Panc1 (cell line): ENCODE measurements around the gene MON1B. TPM values are rescaled to one million over a fixed set of nuclear protein-coding genes. Genes with fewer than 3 reads are reported as not detected.

Source experiments
- ATAC-seq: fragments of 200-7000 bp; cut with Tn5 transposase; 2 replicates; pipeline ENCODE4 v1.9.1; 2020; ENCODE audit warnings: mild to moderate bottlenecking, moderate library complexity
- BruUV-seq: library from RNA; stranded (reverse); fragments of 400-500 nt; replicated peaks from 2 replicates; lab custom pipeline; 2021; lab: Mats Ljungman, UMichigan
- CTCF ChIA-PET: fragments of 300-600 bp; sonication (Branson Sonifier 250); formaldehyde crosslinking; loops from one replicate; lab custom pipeline; 2022; ENCODE audit warnings: antibody characterized with exemption; lab: Charles Lee
- POLR2A ChIA-PET: fragments of 300-600 bp; sonication (Branson Sonifier 250); formaldehyde crosslinking; loops from one replicate; lab custom pipeline; 2022; ENCODE audit warnings: antibody characterized with exemption; lab: Charles Lee
- DNase-seq: peaks from one replicate; pipeline ENCODE4 v3.0.0-alpha.2; 2010; ENCODE audit warnings: low read depth, low spot score
- H3K27ac ChIP-seq: 2 replicates; pipeline ENCODE4 v1.5.1; 2011; ENCODE audit warnings: mild to moderate bottlenecking, low read length, inconsistent platforms
- H3K27me3 ChIP-seq: fragments of 200-500 bp; sonication (Bioruptor generic); 2 replicates; pipeline ENCODE4 v1.6.0; 2014; ENCODE audit warnings: low read length, inconsistent platforms; ENCODE audit not compliant: control insufficient read depth, insufficient read depth
- H3K36me3 ChIP-seq: fragments of 200-500 bp; sonication (Bioruptor generic); 2 replicates; pipeline ENCODE4 v1.5.1; 2014; ENCODE audit warnings: inconsistent platforms, mild to moderate bottlenecking, low read length, moderate library complexity; ENCODE audit not compliant: control insufficient read depth, insufficient read depth
- H3K4me1 ChIP-seq: 2 replicates; pipeline ENCODE4 v1.5.1; 2011; ENCODE audit warnings: inconsistent platforms, mild to moderate bottlenecking, low read length, moderate library complexity; ENCODE audit not compliant: control insufficient read depth, insufficient read depth
- H3K4me3 ChIP-seq, 2 experiments: 2 replicates each; pipeline ENCODE4 v1.5.1; 2011 to 2012; ENCODE audit warnings: low read depth in 2 of 2, low read length in 2 of 2, mild to moderate bottlenecking in 2 of 2, inconsistent platforms in 1 of 2, moderate library complexity in 1 of 2
- H3K9me3 ChIP-seq: fragments of 200-500 bp; sonication (Bioruptor generic); 2 replicates; pipeline ENCODE4 v1.5.1; 2014; ENCODE audit warnings: low read depth, mild to moderate bottlenecking, inconsistent platforms, low read length, moderate library complexity; ENCODE audit not compliant: control insufficient read depth, insufficient read depth
- POLR2AphosphoS5 ChIP-seq: IDR thresholded peaks from 2 replicates; pipeline ENCODE4 v1.6.1; 2012; ENCODE audit warnings: mild to moderate bottlenecking, low read depth, low read length, moderate library complexity
- SIN3A ChIP-seq: IDR thresholded peaks from 2 replicates; pipeline ENCODE4 v1.6.1; 2012; ENCODE audit warnings: low read depth, mild to moderate bottlenecking, low read length, moderate library complexity, borderline replicate concordance; ENCODE audit not compliant: insufficient read depth
- TCF7L2 ChIP-seq: IDR thresholded peaks from 2 replicates; pipeline ENCODE4 v1.6.1; 2011; ENCODE audit warnings: mild to moderate bottlenecking, low read depth, low read length, inconsistent platforms
- in situ Hi-C: cut with HindIII; loops from 2 replicates; pipeline ENCODE4 v1.10.0; 2016; ENCODE audit warnings: low sequenced_read_pairs, low pct_unique_long_range_greater_than_20kb
- intact Hi-C: fragments of 100-400 bp; cut with micrococcal nuclease; formaldehyde crosslinking; loops from one replicate; pipeline ENCODE4 v1.10.0; 2022; ENCODE audit not compliant: unreplicated experiment
- total RNA-seq: library from RNA; stranded (reverse); gene quantifications from one replicate; pipeline ENCODE4 v1.2.1, GENCODE V29; 2021; ENCODE audit not compliant: unreplicated experiment
- TF ChIP-seq, protein P1 (sequence below): fragments of 450-650 bp; IDR thresholded peaks from 2 replicates; pipeline ENCODE4 v1.5.1; 2017; ENCODE audit warnings: mild to moderate bottlenecking
- TF ChIP-seq, protein P2 (sequence below), 2 experiments: IDR thresholded peaks; 2 replicates each; pipeline ENCODE4 v1.6.1; 2011 to 2012; ENCODE audit warnings: low read depth in 2 of 2, control low read depth in 1 of 2, low read length in 1 of 2, mild to moderate bottlenecking in 1 of 2, moderate library complexity in 1 of 2; ENCODE audit not compliant: insufficient read depth in 1 of 2

MON1B gene
- total RNA-seq, 1 experiment from 2014 or later = 62.9 TPM

DNA sequence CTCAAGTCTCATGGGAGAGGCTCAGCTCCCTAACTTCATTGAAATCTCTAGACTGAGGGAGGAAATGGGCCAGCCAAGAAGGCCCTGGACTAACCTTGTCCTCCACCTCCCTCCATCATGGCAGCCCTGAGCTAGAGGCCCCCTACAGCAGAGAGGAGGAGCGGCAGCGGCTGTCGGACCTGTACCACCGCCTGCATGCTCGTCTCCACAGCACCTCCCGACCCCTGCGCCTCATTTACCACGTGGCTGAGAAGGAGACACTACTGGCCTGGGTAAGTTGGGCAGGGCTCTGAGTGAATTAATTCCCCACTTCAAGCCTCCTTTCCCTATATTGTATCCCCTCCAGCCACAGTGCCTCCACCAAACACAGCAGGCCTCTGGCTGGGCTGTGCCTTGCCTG, 4.4 kb downstream of the MON1B start:
- peaks cover 7% of the 10 kb centered on the region for H3K36me3 ChIP-seq
- no peaks in the 10 kb centered on the region for H3K27me3 ChIP-seq
- ATAC-seq (no peak), DNase-seq (no peak)
- CTCF ChIA-PET = no interaction called here
- BruUV-seq = no TSS peak
- intact Hi-C loops (no loop called here), in situ Hi-C loops (no loop called here)
- no peak overlapping the region for H3K27ac ChIP-seq
- no peaks in the 10 kb centered on the region for H3K9me3 ChIP-seq
- H3K4me3 ChIP-seq = no peak overlapping the region
- TF ChIP-seq TCF7L2 (no peak), POLR2AphosphoS5 (no peak)
- TF ChIP-seq, protein P1, sequence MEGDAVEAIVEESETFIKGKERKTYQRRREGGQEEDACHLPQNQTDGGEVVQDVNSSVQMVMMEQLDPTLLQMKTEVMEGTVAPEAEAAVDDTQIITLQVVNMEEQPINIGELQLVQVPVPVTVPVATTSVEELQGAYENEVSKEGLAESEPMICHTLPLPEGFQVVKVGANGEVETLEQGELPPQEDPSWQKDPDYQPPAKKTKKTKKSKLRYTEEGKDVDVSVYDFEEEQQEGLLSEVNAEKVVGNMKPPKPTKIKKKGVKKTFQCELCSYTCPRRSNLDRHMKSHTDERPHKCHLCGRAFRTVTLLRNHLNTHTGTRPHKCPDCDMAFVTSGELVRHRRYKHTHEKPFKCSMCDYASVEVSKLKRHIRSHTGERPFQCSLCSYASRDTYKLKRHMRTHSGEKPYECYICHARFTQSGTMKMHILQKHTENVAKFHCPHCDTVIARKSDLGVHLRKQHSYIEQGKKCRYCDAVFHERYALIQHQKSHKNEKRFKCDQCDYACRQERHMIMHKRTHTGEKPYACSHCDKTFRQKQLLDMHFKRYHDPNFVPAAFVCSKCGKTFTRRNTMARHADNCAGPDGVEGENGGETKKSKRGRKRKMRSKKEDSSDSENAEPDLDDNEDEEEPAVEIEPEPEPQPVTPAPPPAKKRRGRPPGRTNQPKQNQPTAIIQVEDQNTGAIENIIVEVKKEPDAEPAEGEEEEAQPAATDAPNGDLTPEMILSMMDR = no peak
- POLR2A ChIA-PET = no interaction called here
- H3K4me1 ChIP-seq = 0 out of 2 replicates have a peak, but pooled peaks cover 4% of the 10 kb centered on the region

DNA sequence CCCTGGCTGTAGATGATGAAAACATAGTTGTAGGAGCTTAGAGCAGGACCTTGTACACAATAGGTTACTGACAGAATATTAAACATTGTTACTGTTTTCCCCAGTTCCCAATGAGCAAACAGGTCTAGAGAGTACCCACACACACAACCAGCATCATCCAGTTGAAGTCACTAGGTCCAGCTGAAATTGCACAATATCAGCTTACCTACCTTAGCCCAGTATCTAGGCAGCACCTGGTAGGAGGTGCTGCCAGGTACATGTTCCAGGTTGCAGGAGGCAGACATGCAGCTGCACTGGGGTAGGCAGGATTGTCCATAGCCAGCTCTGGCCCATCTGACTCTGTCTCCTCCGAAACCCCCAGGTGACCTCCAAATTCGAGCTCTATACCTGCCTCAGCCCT, 6.8 kb downstream of the MON1B start:
- TF ChIP-seq POLR2AphosphoS5 (no peak), TCF7L2 (no peak), SIN3A (no peak)
- TF ChIP-seq, protein P1 = no peak
- TF ChIP-seq, protein P2, sequence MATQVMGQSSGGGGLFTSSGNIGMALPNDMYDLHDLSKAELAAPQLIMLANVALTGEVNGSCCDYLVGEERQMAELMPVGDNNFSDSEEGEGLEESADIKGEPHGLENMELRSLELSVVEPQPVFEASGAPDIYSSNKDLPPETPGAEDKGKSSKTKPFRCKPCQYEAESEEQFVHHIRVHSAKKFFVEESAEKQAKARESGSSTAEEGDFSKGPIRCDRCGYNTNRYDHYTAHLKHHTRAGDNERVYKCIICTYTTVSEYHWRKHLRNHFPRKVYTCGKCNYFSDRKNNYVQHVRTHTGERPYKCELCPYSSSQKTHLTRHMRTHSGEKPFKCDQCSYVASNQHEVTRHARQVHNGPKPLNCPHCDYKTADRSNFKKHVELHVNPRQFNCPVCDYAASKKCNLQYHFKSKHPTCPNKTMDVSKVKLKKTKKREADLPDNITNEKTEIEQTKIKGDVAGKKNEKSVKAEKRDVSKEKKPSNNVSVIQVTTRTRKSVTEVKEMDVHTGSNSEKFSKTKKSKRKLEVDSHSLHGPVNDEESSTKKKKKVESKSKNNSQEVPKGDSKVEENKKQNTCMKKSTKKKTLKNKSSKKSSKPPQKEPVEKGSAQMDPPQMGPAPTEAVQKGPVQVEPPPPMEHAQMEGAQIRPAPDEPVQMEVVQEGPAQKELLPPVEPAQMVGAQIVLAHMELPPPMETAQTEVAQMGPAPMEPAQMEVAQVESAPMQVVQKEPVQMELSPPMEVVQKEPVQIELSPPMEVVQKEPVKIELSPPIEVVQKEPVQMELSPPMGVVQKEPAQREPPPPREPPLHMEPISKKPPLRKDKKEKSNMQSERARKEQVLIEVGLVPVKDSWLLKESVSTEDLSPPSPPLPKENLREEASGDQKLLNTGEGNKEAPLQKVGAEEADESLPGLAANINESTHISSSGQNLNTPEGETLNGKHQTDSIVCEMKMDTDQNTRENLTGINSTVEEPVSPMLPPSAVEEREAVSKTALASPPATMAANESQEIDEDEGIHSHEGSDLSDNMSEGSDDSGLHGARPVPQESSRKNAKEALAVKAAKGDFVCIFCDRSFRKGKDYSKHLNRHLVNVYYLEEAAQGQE (IDR thresholded peaks at IDR 0.05; ENCODE audit: insufficient read depth in 1 of 2, low read depth in 2 of 2, low read length in 1 of 2) = no peak
- H3K27ac ChIP-seq = no peak overlapping the region
- in situ Hi-C loops = no loop called here
- H3K36me3 ChIP-seq = no peaks in the 10 kb centered on the region; the same call in 1 of the 2 replicates
- no TSS peak for BruUV-seq
- no peaks in the 10 kb centered on the region for H3K27me3 ChIP-seq
- intact Hi-C loops = no loop called here
- CTCF ChIA-PET = no interaction called here
- no peak for DNase-seq
- H3K9me3 ChIP-seq = no peaks in the 10 kb centered on the region
- H3K4me3 ChIP-seq = no peak overlapping the region
- H3K4me1 ChIP-seq = no peaks in the 10 kb centered on the region
- ATAC-seq = no peak
- POLR2A ChIA-PET = no interaction called here
